Activated CD4-positive, alpha-beta memory T cell treated with anti-CD3 and anti-CD28 coated beads for 36 hours (primary cell): ENCODE results near the gene TM6SF1. TPM values are rescaled to one million over a fixed set of nuclear protein-coding genes. Genes with fewer than 3 reads are reported as not detected.
"Not testable (repeated sequence)": the region's sequence is repeated elsewhere in the genome, so short reads cannot be mapped to it uniquely, and the experiment has no call there.

Experiments
- CTCF ChIA-PET: fragments of 350-600 bp; sonication (Branson Sonifier 250); formaldehyde crosslinking; loops from one replicate; lab custom pipeline; 2021; ENCODE audit warnings: antibody characterized with exemption, inconsistent platforms; lab: Charles Lee
- POLR2A ChIA-PET: fragments of 350-600 bp; sonication (Branson Sonifier 250); formaldehyde crosslinking; loops from one replicate; lab custom pipeline; 2021; ENCODE audit warnings: antibody characterized with exemption; lab: Charles Lee
- DNase-seq: peaks from one replicate; pipeline ENCODE4 v3.0.0-alpha.2; 2020
- H3K27ac Mint-ChIP-seq: one replicate; pipeline ENCODE4 v1.8.0; 2021; ENCODE audit warnings: mixed read lengths
- H3K27me3 Mint-ChIP-seq: one replicate; pipeline ENCODE4 v1.8.0; 2021; ENCODE audit warnings: mixed read lengths
- H3K36me3 Mint-ChIP-seq: one replicate; pipeline ENCODE4 v1.8.0; 2021; ENCODE audit warnings: mixed read lengths
- H3K4me1 Mint-ChIP-seq: one replicate; pipeline ENCODE4 v1.8.0; 2021; ENCODE audit warnings: low read depth, mixed read lengths
- H3K4me3 Mint-ChIP-seq: one replicate; pipeline ENCODE4 v1.8.0; 2021; ENCODE audit warnings: mild to moderate bottlenecking, mixed read lengths
- H3K9me3 Mint-ChIP-seq: one replicate; pipeline ENCODE4 v1.8.0; 2021; ENCODE audit warnings: mixed read lengths
- intact Hi-C: fragments of 100-400 bp; cut with micrococcal nuclease; formaldehyde crosslinking; loops from one replicate; pipeline ENCODE4 v1.15.1; 2023
- total RNA-seq, 2 experiments: library from RNA; stranded (reverse); gene quantifications; one replicate each; pipeline ENCODE4 v1.2.3, GENCODE V29; 2021

TM6SF1 gene
- total RNA-seq, 2 experiments from 2014 or later, result 1.9 to 2.2 TPM

DNA sequence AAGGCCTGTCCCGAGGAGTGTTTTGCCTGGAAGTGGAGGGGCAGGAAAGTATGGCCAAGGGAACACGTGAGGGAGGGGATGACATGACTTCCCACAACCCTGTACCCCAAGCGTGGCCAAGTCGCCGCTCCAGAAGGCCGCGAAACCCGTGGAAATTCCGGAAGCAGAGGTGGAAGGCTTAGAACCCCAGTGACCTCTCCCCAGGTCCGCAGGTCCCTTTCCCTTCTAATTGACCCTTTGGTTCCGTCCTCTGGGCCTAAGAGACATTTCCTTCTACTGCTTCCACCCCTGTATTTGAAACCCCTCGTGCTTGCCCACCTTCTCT is 39.8 kb upstream of the TM6SF1 start:
- Mint-ChIP-seq H3K27ac (peak overlapping the region; percentile 73), H3K36me3 (peaks cover 10% of the 10 kb centered on the region), H3K27me3 (no peaks in the 10 kb centered on the region), H3K4me1 (peaks cover 27% of the 10 kb centered on the region), H3K4me3 (peak overlapping the region; percentile 55), H3K9me3 (peaks cover 9% of the 10 kb centered on the region)
- intact Hi-C loops, result loop anchor here (1.0 to 5.0 kb wide), 4 partner anchors 40 to 259 kb away; partner anchors contain the start of genes C15orf40, TM6SF1 and WHAMM
- ChIA-PET POLR2A (interaction anchor here (0.6 to 1.6 kb wide), 5 partner anchors 22 to 81 kb away, joined by 3 to 6 read pairs (median 4); partner anchors contain the start of genes C15orf40 and RAMAC), CTCF (interaction anchor here (1.6 kb wide), 2 partner anchors 10 to 56 kb away, joined by 6 to 12 read pairs; partner anchors contain the start of gene C15orf40)
- DNase-seq, result no peak

DNA sequence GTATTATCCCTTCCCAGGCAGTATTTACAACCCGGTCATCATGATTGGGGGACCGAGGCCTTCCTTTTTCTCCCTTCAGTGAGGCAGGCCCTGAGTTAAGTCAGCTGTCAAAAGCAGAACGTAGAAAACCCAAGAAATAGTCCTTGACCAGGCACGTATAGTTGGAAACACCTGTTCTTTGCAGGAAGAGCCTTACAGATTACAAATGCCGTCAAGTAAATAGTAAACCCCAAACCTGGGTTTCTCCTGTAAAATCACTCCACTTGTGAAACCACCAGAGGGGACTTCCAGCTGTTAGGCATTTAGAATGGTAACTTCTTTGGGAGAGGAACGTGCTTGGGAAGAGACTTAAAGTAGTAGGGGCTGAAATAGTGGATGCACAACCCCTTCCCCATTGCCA is 39.4 kb upstream of the TM6SF1 start:
- Mint-ChIP-seq H3K4me3 (peak overlapping the region; percentile 43), H3K4me1 (peaks cover 27% of the 10 kb centered on the region), H3K27me3 (no peaks in the 10 kb centered on the region), H3K27ac (peak overlapping the region; percentile 62), H3K36me3 (peaks cover 10% of the 10 kb centered on the region), H3K9me3 (peaks cover 9% of the 10 kb centered on the region)
- ChIA-PET CTCF (interaction anchor here (0.7 to 1.7 kb wide), 2 partner anchors 56 to 133 kb away, joined by 3 to 4 read pairs; partner anchors contain the start of gene C15orf40), POLR2A (interaction anchor here (1.0 kb wide), 1 partner anchor 22 kb away, joined by 3 read pairs; no protein-coding TSS in a partner anchor)
- intact Hi-C loops, result loop anchor here (5.0 kb wide), 1 partner anchor 39 kb away; the partner anchor contains the start of gene TM6SF1
- DNase-seq, result no peak

DNA sequence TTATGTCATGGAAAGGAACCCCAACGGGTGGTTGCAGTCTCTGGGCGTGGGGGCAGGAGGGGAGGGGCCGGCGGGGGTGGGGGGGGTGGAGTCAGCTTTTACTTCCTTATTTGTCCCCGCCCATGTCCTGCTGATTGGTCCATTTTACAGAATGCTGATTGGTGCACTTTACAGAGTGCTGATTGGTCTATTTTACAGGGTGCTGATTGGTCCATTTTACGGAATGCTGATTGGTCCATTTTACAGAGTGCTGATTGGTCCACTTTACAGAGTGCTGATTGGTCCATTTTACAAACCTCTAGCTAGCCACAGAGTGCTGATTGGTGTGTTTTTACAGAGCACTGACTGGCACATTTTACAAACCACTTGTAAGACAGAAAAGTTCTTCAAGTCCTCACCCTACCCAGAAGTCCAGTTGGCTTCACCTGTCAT is 38.2 kb upstream of the TM6SF1 start:
- Mint-ChIP-seq H3K9me3 (peaks cover 16% of the 10 kb centered on the region), H3K4me1 (peaks cover 27% of the 10 kb centered on the region), H3K36me3 (peaks cover 15% of the 10 kb centered on the region), H3K4me3 (peak overlapping the region; percentile 26)
- ChIA-PET CTCF (interaction anchor here (1.7 kb wide), 1 partner anchor 57 kb away, joined by 4 read pairs; the partner anchor contains the start of gene C15orf40), POLR2A (interaction anchor here (0.6 kb wide), 1 partner anchor 56 kb away, joined by 3 read pairs; no protein-coding TSS in a partner anchor)
- H3K27ac Mint-ChIP-seq, H3K27me3 Mint-ChIP-seq: not testable (repeated sequence)
- DNase-seq, result peak; percentile 46
- intact Hi-C loops, result loop anchor here (5.0 kb wide), 1 partner anchor 38 kb away; the partner anchor contains the start of gene TM6SF1

DNA sequence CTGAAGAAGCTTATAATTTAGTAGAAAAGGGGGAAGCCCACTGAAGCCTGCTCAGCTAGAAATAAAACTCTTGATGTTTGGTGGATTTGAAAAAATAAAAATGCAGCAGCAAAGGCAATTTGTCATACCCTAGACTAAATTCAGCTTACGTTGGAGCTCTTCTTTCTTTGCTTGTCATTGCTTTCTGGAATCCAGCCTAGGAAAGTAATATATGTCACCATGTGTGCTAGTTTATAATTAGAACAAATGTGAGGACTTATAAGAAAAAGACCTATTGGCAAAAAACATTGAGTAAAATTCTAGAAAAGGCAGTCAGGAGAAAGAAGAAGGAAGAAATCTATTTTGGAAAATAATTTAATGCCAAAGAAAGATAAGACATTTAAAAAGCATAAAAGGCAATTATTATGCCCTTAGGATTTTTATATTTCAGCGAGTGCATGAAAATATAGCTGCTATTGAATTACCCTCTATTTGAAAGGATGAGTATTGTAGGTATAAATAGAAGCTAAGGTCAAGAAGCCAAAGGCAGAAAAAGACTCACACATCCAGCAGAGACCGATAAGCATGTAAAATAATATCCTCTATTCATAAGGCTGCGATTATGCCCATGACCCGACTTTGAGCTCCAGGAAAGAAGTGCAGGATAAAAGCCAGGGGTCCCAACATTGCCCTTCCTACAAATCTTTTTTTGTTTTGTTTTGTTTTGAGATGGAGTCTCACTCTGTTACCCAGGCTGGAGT is 29.8 kb upstream of the TM6SF1 start:
- intact Hi-C loops, result no loop called here
- H3K9me3 Mint-ChIP-seq, result peaks cover 16% of the 10 kb centered on the region
- H3K36me3 Mint-ChIP-seq, result peaks cover 9% of the 10 kb centered on the region
- peaks cover 2% of the 10 kb centered on the region for H3K4me1 Mint-ChIP-seq
- no peak for DNase-seq
- CTCF ChIA-PET, result interaction anchor here (0.5 to 0.7 kb wide), 2 partner anchors 171 to 627 kb away, joined by 3 read pairs; no protein-coding TSS in a partner anchor
- H3K27ac Mint-ChIP-seq, result no peak overlapping the region
- peaks cover 25% of the 10 kb centered on the region for H3K27me3 Mint-ChIP-seq
- H3K4me3 Mint-ChIP-seq, result no peak overlapping the region
- POLR2A ChIA-PET, result interaction anchor here (0.6 kb wide), 1 partner anchor 109 kb away, joined by 4 read pairs; no protein-coding TSS in a partner anchor

DNA sequence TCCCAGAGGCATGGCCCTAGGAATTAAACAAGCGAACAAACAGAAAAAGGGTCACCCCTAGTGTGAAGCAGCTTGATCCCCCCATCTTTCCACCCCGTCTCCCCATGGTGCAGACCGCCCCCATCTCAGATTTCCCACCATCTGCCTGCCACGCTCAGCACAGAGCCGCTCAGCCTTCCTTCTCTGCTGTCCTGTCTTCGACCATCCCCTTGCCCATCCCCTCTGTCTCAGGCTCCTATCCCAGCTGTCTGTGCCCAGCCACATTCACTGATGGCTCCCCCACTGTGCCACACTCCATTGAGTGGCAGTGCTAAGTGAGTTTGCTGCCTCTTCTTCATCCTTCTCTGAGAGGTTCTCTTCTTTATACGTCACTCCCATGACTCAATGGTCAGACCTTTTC is 28.7 kb upstream of the TM6SF1 start:
- no peak for DNase-seq
- H3K4me1 Mint-ChIP-seq, result peaks cover 2% of the 10 kb centered on the region
- H3K4me3 Mint-ChIP-seq, result no peak overlapping the region
- peaks cover 27% of the 10 kb centered on the region for H3K27me3 Mint-ChIP-seq
- H3K36me3 Mint-ChIP-seq, result peaks cover 4% of the 10 kb centered on the region
- intact Hi-C loops, result no loop called here
- ChIA-PET POLR2A (no interaction called here), CTCF (no interaction called here)
- peaks cover 11% of the 10 kb centered on the region for H3K9me3 Mint-ChIP-seq
- H3K27ac Mint-ChIP-seq, result no peak overlapping the region

DNA sequence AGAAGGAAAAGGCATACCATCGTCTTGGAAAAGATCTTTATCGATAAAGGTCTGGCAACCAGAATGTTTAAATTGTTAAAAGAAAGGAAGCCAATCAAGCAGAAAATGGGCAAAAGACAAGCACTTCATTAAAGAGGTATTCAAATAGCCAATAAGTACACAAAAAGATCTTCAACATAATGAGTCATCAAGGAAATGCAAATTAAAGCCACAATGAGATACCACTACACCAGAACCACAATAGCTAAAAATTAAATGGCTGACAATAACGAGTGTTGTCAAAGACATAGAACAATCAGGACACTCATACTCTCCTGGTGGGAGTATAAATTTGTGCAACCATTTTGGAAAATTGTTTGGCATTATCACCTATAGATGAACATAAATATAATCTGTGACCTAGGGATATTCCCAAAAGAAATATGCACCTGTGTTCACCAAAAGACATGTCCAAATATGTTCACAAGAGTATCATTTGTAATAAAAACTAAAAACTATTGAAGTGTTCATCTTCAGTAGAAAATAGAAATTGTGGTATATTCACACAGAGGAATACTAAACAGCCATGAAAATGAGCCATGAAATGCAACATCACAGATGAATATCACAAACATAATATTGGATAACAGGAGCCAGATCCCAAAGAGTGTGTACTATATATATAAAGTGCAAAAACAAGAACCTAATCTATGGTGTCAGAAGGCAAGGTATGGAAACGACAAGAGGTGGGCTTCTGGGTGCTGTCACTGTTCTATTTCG is 26.0 kb upstream of the TM6SF1 start:
- ChIA-PET POLR2A (no interaction called here), CTCF (interaction anchor here (1.4 kb wide), 1 partner anchor 9 kb away, joined by 4 read pairs; no protein-coding TSS in a partner anchor)
- H3K36me3 Mint-ChIP-seq, result no peaks in the 10 kb centered on the region
- no peak overlapping the region for H3K4me3 Mint-ChIP-seq
- intact Hi-C loops, result no loop called here
- H3K27ac Mint-ChIP-seq, result no peak overlapping the region
- no peaks in the 10 kb centered on the region for H3K9me3 Mint-ChIP-seq
- peaks cover 2% of the 10 kb centered on the region for H3K4me1 Mint-ChIP-seq
- peaks cover 27% of the 10 kb centered on the region for H3K27me3 Mint-ChIP-seq
- no peak for DNase-seq

DNA sequence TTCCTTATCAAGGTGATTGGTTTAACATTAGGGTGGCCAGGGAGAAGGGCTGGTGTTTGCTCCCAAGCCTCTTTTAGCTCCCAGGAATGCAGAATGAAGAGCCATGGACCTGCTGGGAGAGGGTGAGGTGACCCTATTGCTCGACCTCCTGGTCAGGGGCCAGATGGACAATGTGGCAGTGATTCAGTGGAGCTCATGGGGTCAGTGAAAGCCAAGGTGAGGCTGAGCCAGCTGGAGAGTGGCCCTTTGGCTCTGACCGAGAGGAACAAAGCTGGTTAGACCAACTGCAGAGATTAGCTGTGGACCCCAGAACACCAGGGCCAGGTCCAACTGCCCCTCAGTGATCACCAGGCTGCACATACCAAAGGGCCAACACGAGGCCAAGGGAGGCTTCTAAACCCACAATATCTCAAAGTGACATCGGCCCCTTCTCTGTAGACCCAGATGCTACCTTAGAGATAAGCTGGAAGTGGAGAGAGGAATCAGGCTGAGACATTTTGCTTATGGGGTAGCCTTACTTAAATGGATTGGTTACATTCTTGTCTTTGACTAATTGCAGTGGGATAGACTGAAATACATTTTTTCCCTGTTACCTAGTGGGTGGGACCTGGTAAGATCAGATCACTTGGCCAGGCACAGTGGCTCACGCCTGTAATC is 24.6 kb upstream of the TM6SF1 start:
- Mint-ChIP-seq H3K27me3 (peaks cover 23% of the 10 kb centered on the region), H3K9me3 (no peaks in the 10 kb centered on the region), H3K4me3 (no peak overlapping the region), H3K4me1 (peaks cover 2% of the 10 kb centered on the region), H3K27ac (no peak overlapping the region), H3K36me3 (no peaks in the 10 kb centered on the region)
- no peak for DNase-seq
- intact Hi-C loops, result no loop called here
- ChIA-PET CTCF (no interaction called here), POLR2A (no interaction called here)

DNA sequence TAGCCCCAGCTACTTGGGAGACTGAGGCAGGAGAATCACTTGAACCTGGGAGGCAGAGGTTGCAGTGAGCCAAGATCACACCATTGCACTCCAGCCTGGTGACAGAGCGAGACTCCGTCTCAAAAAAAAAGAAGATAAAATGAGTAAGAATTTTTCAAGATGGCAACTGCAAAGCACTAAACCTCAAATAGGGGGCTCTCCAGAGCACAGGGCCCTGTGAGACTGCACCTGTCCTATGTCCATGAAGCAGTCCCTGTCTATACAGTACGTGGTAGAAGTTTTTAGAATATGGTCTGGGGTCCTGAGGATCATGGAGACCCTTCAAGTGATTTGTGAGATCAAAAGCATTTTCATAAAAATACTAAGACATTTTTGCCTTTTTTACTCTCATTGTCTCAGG is 22.0 kb upstream of the TM6SF1 start:
- intact Hi-C loops, H3K27ac Mint-ChIP-seq, CTCF ChIA-PET, H3K4me3 Mint-ChIP-seq, H3K9me3 Mint-ChIP-seq, DNase-seq, POLR2A ChIA-PET, H3K4me1 Mint-ChIP-seq, H3K36me3 Mint-ChIP-seq: not testable (repeated sequence)
- H3K27me3 Mint-ChIP-seq, result peaks cover 17% of the 10 kb centered on the region

DNA sequence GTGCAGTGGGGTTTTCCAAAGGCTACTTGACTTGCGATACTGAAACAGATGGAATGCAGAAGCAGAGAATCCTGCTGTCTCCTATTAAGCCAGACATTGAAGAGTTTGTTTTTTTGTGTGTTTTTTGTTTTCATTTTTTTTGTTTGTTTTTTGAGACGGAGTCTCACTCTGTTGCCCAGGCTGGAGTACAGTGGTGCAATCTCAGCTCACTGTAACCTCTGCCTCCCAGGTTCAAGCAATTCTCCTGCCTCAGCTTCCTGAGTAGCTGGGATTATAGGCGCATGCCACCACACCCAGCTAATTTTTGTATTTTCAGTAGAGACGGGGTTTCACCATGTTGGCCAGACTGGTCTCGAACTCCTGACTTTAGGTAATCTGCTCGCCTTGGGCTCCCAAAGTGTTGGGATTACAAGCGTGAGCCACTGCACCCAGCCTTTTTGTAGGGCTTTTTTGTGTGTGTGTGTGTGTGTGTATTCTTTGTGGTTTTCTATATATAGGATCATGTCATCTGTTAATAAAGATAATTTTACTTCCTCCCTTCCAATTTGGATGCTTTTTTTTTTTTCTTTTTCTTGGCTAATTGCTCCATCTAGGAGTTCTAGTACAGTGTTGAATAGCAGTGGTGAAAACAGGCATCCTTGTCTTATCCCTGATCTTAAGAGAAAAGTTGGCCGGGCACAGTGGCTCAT is 21.4 kb upstream of the TM6SF1 start:
- POLR2A ChIA-PET, H3K9me3 Mint-ChIP-seq, H3K4me3 Mint-ChIP-seq, DNase-seq, CTCF ChIA-PET, H3K36me3 Mint-ChIP-seq, H3K27ac Mint-ChIP-seq, H3K4me1 Mint-ChIP-seq, intact Hi-C loops: not testable (repeated sequence)
- H3K27me3 Mint-ChIP-seq, result peaks cover 17% of the 10 kb centered on the region

DNA sequence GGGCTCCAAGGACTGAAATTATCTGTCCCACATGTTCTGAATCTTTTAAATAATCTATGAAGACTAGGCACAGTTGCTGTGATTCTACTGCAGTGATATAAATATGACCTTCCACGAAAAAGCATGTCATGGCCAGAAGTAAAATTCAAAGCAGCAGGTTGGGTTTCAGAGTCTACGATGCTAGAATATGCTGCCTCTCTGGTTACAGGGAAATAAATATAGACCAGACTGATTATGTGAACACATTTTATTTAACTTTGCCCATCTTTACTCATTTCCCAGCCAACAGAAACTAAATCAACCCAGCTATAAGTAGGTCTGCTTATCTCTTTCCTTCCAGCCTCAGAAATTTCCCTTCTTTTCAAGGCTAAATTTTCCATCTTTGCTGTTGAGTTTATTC is 19.9 kb upstream of the TM6SF1 start:
- intact Hi-C loops, result no loop called here
- ChIA-PET CTCF (interaction anchor here (0.6 kb wide), 1 partner anchor 33 kb away, joined by 3 read pairs; no protein-coding TSS in a partner anchor), POLR2A (no interaction called here)
- H3K4me3 Mint-ChIP-seq, result no peak overlapping the region
- DNase-seq, result no peak
- no peaks in the 10 kb centered on the region for H3K36me3 Mint-ChIP-seq
- H3K9me3 Mint-ChIP-seq, result no peaks in the 10 kb centered on the region
- H3K27me3 Mint-ChIP-seq, result peaks cover 17% of the 10 kb centered on the region
- peaks cover 6% of the 10 kb centered on the region for H3K4me1 Mint-ChIP-seq
- H3K27ac Mint-ChIP-seq, result no peak overlapping the region

DNA sequence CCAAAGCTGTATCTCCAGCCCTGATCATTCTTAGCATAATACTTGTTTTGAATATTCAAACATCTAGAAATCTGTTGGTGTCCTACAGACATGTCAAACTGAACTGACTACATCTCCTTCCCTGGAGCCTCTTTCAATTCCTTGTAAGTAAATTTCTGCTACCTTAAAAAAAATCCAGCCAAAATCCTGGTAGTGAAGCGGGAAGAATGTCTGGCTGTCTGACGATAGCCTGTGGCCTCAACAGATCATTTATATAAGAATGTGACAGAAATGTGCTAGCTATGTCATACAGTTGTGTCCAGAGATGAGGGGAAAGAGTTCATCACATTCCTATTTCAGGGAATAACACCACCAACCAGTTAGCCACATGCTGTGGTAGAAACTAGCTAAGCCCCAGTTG is 18.6 kb upstream of the TM6SF1 start:
- H3K9me3 Mint-ChIP-seq, result no peaks in the 10 kb centered on the region
- H3K27me3 Mint-ChIP-seq, result peaks cover 16% of the 10 kb centered on the region
- peaks cover 6% of the 10 kb centered on the region for H3K4me1 Mint-ChIP-seq
- intact Hi-C loops, result no loop called here
- no peak for DNase-seq
- H3K36me3 Mint-ChIP-seq, result no peaks in the 10 kb centered on the region
- CTCF ChIA-PET, result no interaction called here
- H3K27ac Mint-ChIP-seq, result no peak overlapping the region
- POLR2A ChIA-PET, result no interaction called here
- H3K4me3 Mint-ChIP-seq, result no peak overlapping the region
